Stimulated activated CD4-positive, alpha-beta T cell treated with anti-CD3 and anti-CD28 coated beads, TNF-alpha, amount 100 ng/mL, for 48 hours (primary cell): ENCODE results near the gene RASA3.

Experiments used
- DNase-seq, 3 donors: peaks; one replicate each; pipeline ENCODE4 v3.0.0-alpha.2; 2020; ENCODE audit warnings: low read depth in 3 of 3

The RASA3 gene

DNA sequence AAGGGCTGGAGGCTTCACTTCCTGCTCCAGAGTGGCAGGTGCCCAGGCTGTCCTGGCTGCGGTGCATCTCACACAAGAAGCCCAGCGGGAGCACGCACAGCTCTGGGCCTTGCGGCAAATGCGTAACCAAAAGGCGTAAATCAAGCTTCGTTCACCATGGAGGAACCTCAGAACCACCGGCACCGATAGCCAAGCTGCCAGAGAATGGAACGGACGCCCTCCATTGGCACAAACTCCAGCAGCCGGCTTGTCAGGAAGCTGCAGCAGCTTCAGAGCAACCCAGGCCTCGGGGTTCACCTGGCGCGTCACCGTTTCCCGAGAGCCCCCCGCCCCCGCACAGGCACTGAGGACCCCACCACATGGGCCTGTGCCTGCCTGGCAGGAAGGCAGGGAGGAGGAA lies 76.7 kb downstream of the RASA3 start:
- no peak for DNase-seq

- no peak for DNase-seq
Observed at GRCh38 chr13:114054830-114055439, 77.5 kb downstream of the RASA3 start.

GRCh38 chr13:114054264-114054663 lies 78.2 kb downstream of the RASA3 start:
- DNase-seq: no peak

DNA sequence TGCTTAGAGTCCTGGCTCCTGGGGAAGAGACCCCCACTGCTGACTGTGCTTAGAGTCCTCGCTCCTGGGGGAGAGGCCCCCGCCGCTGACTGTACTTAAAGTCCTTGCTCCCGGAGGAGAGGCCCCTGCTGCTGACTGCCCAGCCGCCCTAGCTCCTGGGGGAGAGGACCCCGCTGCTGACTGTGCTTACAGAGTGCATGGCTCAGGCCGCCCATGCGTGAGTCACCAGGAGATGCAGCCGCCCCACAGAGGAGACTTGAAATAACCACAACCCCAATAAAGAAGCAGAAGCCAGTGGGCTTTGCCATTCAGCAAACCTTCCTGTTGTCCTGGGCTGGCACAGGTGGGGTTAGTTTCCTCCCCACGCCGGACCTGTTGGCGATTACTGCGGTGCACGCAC lies 79.4 kb downstream of the RASA3 start:
- DNase-seq: no peak

GRCh38 chr13:114050536-114051450 lies 81.6 kb downstream of the RASA3 start:
- DNase-seq: no peak

- DNase-seq: no peak
Observed at GRCh38 chr13:114049626-114050101, 82.8 kb downstream of the RASA3 start.

GRCh38 chr13:114049026-114049425 lies 83.4 kb downstream of the RASA3 start:
- peak; percentile 34 to 55 (median 51) for DNase-seq

DNA sequence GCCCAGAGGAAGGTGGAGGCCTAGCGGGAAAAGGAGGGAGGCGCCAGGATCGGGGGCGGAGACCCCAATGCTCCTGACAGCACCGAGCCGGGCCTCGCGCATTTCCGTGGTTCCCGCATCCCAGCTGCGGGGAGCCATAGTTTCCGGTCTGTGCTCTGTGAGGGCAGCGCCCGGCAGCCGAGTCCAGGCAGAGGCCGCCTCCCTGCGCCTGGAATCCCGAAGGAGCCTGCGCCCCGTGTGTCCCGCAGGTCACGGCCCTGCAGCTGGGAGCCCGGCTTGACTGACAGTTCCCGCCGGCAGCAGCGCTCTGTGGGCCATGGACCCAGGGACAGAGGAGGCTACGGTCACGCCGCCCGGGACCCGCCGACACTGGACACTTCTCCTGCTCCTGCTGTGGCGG lies 84.0 kb downstream of the RASA3 start:
- no peak for DNase-seq

GRCh38 chr13:114047358-114047881 lies 85.0 kb downstream of the RASA3 start:
- no peak for DNase-seq

DNA sequence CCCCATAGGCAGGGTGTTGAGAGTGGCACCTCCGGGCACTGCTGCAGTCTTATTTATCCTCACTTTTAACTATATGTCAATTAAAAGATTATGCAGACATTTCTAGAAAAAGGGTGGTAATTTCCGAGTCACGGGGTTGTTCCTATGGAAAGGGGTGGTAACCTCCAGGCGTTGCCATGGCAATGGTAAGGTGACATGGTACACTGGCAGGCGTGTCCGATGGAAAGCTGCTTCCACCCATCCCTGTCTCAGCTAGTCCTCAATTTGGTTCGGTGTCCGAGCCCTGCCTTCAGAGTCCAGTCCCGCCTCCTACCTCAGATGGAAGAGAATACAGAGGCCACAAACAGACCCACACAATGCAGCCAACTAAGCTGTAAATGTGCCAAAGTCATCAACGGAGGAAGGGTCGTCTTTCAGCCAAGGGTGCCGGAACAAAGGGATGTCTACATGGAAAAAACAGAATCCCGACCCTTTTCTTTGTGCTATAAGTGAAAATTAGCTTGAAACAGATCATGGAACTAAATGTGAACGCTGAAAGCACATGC lies 85.9 kb downstream of the RASA3 start:
- no peak for DNase-seq

DNA sequence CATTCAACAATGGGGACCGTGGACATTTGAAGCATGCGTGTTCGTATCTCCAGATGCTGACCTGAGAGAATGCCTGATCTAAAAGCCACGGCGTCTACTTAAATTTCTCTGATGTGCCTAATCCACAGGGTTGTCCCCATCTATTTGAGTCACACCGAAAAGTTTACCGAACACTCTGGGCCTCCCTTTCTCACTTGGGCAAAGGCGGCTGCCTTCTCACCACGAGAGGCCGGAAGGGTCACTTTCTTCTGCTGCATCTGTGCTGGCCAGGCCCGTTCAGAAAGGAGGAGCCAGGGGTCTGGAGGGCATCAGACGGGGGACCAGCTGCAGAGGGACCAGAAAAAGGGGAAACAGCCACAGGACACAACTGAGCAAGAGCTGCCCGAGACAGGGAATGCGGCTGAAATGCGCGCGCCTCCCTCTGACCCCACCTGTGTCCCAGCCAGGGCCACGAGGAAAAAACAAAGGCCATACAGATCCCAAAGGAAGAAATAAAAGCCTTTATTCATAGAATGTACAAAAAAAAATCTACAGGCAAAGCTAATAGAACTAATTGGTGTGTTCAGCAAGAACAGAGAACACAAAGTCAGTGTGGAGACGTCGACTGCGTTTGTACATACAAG lies 87.2 kb downstream of the RASA3 start:
- DNase-seq: no peak

DNA sequence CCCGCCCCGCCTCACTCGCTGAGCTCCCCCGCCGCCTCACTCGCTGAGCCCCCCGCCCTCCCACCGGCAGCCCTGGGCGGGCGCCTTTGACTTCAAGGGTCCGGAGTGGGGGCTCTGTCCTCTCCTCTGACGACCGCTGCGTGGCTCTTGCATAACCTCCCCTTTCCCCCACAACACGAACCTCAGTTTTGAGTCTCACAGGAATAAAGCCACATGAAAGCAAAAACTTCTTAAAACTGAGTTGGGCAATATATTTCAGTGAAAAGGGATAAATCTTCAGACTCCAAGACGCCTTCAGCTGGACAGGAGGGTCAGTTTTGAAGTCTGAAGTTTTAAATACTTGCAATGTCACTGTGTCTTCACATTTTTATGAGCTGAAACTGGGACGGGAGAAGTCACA lies 87.9 kb downstream of the RASA3 start:
- no peak for DNase-seq

DNA sequence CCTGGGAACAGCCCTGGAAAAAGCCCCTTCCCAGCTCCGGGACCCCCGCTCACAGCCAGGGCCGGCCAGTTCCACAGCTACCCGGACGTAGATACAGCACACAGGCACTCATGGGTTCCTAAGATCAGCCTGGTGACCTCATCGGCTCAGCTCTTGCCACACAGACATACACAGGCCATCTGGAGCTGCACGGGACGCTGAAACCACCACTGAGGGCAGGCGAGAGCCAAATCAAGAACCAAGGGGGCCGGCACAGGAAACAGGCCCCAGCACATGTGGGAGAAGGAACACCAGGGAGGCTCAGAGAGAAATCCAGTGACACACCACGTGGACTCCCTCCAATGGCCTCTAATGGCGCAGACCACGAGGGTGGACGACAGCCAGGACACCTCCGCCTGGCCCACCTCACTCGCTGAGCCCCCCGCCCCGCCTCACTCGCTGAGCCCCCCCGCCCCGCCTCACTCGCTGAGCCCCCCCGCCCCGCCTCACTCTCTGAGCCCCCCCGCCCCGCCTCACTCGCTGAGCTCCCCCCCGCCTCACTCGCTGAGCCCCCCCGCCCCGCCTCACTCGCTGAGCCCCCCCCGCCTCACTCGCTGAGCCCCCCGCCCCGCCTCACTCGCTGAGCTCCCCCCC lies 88.9 kb downstream of the RASA3 start:
- DNase-seq: no peak

- DNase-seq: no peak
Observed at GRCh38 chr13:114042066-114042815, 90.2 kb downstream of the RASA3 start.

DNA sequence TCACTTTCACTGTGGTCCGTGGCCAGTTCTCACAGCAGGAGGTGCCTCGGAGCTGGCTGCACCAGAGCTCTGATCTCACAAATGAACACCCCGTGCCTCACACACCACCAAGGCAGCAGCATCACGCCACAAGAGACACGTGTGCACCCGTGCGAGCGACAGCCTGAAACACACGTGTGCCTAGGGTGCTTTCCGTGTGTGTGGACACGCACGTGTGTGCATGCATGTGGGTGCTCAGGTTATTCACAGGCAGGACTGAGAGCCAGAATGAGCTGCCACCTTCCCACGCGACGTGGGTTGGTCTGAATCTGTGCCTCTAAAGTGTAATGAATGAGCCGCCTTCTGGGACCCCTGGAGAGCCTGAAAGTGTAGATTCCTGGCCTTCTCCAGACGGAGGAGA lies 90.9 kb downstream of the RASA3 start:
- no peak for DNase-seq

GRCh38 chr13:114039471-114040141 lies 92.8 kb downstream of the RASA3 start:
- no peak for DNase-seq

DNA sequence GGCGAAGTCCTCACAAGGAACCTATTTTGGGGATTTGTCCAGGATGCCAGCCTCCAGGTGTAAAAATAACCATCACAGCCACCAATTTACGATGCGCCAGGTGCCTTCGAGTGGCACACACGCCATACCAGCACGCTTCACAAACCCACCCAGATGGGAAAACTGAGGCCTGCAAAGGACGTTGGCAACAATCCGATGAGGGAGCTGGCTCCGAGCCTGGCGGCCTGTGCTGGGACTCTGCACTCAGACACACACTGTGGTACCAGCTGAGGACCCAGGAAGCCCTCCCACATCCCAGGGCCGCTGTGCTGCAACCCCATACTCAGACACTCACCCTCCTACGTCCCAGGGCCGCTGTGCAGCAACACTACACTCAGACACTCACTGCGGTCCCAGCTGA lies 93.5 kb downstream of the RASA3 start:
- no peak for DNase-seq

DNA sequence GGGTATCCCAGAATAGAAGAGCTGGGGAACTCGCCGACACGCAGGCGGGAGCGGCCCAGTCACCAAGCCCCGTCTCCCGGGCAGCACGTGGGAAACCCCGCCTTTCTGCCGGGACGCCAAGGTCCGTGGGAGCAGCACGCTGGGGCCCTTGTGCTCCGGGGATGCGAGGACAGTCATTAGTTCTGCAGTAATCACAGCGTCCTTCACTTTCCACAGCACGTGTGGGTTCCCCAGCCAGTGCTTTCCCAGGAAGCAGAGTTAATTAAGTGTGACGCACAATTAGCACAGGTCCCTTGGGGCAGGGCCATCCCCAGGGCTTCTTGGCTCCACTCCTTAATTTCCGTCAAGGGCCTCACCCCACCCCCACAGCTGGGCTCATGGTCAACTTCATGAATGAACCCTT lies 94.2 kb downstream of the RASA3 start:
- no peak for DNase-seq

DNA sequence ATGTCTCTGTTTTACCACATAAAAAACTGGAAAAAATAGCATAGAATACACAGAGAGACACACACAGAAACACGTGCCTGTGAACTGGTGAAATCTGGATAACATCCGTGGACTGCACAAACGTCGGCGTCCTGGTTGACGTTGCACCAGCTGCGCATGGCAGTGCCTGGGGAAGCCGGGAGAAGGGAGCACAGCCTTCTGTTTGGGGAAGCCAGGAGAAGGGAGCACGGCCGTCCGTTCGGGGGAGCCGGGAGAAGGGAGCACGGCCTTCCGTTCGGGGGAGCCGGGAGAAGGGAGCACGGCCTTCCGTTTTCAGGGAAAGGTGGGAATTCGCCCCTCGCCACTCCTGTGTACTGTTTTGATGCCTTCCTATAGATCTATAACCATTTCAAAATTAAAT lies 94.7 kb downstream of the RASA3 start:
- DNase-seq: no peak
